ENCODE data around the gene STX2. TPM values are rescaled to one million over a fixed set of nuclear protein-coding genes. Genes with fewer than 3 reads are reported as not detected.

The STX2 gene
- polyA plus RNA-seq, 2 of the 4 experiments (the other 2 are of a cell fraction), result 26.8 to 51.3 TPM

DNA sequence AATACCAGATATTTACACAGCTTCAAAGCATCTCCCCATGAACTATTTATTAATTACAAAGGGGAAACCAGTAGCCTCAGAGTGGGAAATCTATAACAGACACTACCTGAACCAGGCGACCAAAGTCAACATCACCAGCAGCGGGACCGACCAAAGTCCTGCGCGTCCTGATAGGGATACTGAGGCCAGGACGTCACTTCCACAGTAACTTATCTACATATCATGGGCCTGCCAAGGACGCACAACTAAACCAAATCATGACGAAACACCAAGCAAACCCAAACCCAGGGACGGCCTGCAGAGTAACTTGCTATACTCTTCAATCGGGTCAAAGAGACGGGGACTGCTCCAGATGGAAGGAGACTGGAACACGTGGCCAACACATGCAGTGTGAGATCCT, 96.9 kb downstream of the STX2 start:
- TF ChIP-seq POLR2A (IDR thresholded peaks at IDR 0.05; ENCODE audit: low read length) (no peak), ZFP36 (IDR thresholded peaks at IDR 0.05; ENCODE audit: borderline replicate concordance, partially characterized antibody) (no peak), HDAC2 (IDR thresholded peaks at IDR 0.05) (no peak), NFE2L2 (conservative IDR thresholded peaks at IDR 0.05; ENCODE audit: low read length) (no peak), CHD4 (IDR thresholded peaks at IDR 0.05; ENCODE audit: borderline replicate concordance) (no peak), MAZ (IDR thresholded peaks at IDR 0.05; ENCODE audit: borderline replicate concordance, low read depth, low read length) (no peak), FOSB (CRISPR knock-in tag; IDR thresholded peaks at IDR 0.05) (no peak), ZC3H11A (IDR thresholded peaks at IDR 0.05) (no peak), TP53 (CRISPR knock-in tag; IDR thresholded peaks at IDR 0.05) (no peak), ESRRA (IDR thresholded peaks at IDR 0.05; ENCODE audit: borderline replicate concordance, low read length) (no peak)
- TF ChIP-seq, protein P1, sequence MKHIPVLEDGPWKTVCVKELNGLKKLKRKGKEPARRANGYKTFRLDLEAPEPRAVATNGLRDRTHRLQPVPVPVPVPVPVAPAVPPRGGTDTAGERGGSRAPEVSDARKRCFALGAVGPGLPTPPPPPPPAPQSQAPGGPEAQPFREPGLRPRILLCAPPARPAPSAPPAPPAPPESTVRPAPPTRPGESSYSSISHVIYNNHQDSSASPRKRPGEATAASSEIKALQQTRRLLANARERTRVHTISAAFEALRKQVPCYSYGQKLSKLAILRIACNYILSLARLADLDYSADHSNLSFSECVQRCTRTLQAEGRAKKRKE (CRISPR knock-in tag; IDR thresholded peaks at IDR 0.05; ENCODE audit: low read depth), result no peak
- TF ChIP-seq, protein P2, sequence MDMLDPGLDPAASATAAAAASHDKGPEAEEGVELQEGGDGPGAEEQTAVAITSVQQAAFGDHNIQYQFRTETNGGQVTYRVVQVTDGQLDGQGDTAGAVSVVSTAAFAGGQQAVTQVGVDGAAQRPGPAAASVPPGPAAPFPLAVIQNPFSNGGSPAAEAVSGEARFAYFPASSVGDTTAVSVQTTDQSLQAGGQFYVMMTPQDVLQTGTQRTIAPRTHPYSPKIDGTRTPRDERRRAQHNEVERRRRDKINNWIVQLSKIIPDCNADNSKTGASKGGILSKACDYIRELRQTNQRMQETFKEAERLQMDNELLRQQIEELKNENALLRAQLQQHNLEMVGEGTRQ (IDR thresholded peaks at IDR 0.05), result no peak
- no peak overlapping the region for H3K4me3 ChIP-seq
- ChIA-PET POLR2A (no interaction called here), CTCF (no interaction called here)
- H3K9me3 ChIP-seq, result 0 out of 3 replicates have a peak, but pooled peaks cover 2% of the 10 kb centered on the region
- ATAC-seq, result no peak
- no peak overlapping the region for H3K4me2 ChIP-seq
- no peak for FAIRE-seq
- no peak overlapping the region for H3K27ac ChIP-seq
- DNase-seq (ENCODE audit: low read depth in 1 of 2, low spot score in 1 of 2), result no peak
- no peaks in the 10 kb centered on the region for H3K4me1 ChIP-seq
- WGBS (ENCODE audit: missing lambda C conversion rate), result 48% methylated on average over 12 of the region's 12 CpGs

Small RNA genes within 50 kb of the gene (small RNA-seq; reads per million reads assigned to genes)
- 0 to 1.8 (median 0.21) reads per million in 6 experiments for gene RNU6-1077P

Other genes starting within 250 kb of the STX2 start
- 0.07 TPM in 1 of 2 replicates, not detected in the other for gene RIMBP2, start 123.0 kb downstream of the STX2 start, polyA plus RNA-seq (2011; rRNA removed)
- gene RIMBP2, start 123.0 kb downstream of the STX2 start, polyA plus RNA-seq (2017; fragmentation: RNase III; extraction: RNeasy Plus Mini Kit Qiagen cat#74134 plus additional on column Dnase treatment), result not detected in 3 replicates
- 2,967 and 3,303 TPM in 2 replicates for gene RAN, start 32.8 kb upstream of the STX2 start, polyA plus RNA-seq (2011; rRNA removed)
- gene RAN, start 32.8 kb upstream of the STX2 start, polyA plus RNA-seq (2017; fragmentation: RNase III; extraction: RNeasy Plus Mini Kit Qiagen cat#74134 plus additional on column Dnase treatment), result 1,859 to 1,987 TPM (median 1,941 TPM) in 3 replicates
- gene ADGRD1, start 114.7 kb upstream of the STX2 start, polyA plus RNA-seq (2011; rRNA removed), result 1.3 and 1.5 TPM in 2 replicates
- gene ADGRD1, start 114.7 kb upstream of the STX2 start, polyA plus RNA-seq (2017; fragmentation: RNase III; extraction: RNeasy Plus Mini Kit Qiagen cat#74134 plus additional on column Dnase treatment), result 0.29 to 0.91 TPM (median 0.36 TPM) in 3 replicates

Data from A549 (cell line).